Measurements from ENCODE around the gene SPTBN1. TPM values are rescaled to one million over a fixed set of nuclear protein-coding genes. Genes with fewer than 3 reads are reported as not detected.
A peak's percentile ranks its signal among the peaks of the same experiment; 100 is the strongest.
"Not testable (repeated sequence)": the region's sequence is repeated elsewhere in the genome, so short reads cannot be mapped to it uniquely, and the experiment has no call there.

Gene SPTBN1
- total RNA-seq, 1 experiment from 2014 or later: 154 TPM

DNA sequence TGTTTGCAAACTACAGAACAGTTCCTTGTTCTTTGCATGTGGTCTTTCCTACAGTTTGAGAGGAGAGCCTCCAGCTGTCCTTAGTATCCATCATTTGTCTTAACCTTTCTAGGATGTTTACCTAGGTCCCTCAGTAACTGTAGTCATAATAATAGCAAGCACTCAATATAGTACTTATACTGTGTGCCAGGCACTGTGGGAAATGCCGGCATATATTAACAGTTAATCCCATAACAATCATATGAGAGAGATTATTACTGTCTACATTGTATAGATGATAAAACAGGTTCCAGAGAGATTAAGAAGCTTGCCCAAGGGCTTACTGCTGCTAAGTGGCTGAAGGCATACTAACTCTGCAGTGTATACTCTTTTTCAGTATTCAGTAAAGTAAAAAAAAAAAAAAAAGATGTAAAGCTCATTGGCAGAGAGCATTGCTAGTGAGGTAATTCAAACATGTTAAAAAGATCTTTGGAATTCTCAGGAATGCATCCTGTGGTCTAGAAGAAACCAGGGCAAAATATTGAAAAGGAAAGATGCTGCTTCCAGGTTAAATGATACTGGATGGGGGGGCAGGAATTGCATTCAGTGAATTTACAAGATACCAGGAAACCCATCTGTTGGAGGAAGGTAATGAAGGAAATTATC, 72.3 kb downstream of the SPTBN1 start:
- DNase-seq (ENCODE audit: low read depth): no peak

DNA sequence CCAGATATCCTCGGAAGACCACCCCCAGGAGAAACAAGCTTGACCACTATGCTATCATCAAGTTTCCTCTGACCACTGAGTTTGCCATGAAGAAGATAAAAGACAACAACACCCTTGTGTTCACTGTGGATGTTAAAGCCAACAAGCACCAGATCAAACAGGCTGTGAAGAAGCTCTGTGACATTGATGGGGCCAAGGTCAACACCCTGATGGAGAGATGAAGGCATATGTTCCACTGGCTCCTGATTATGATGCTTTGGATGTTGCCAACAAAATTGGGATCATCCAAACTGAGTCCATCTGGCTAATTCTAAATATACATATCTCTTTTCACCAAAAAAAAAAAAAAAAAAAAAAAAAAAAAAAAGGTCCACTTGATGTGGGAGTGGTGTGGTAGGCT, 73.4 kb downstream of the SPTBN1 start:
- DNase-seq (ENCODE audit: low read depth): not testable (repeated sequence)

DNA sequence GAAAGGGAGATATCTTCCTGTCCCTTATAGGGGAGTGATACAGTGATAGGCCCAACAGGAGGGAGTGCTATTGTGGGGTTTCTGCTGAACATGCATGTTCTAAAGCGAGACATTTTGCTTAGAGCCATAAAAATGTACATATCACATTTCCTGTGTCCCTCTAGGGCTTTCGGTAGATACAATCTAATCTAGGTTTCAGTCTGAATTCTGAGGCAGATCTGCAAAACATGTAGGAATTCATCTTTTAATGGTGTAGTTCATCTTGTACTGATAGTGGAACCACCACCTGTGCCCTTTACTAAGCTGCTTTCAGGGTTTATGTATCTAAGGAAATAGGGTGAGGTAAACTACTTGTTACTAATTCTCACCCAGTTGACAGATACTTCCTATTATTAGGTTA, 73.8 kb downstream of the SPTBN1 start:
- no peak for DNase-seq (ENCODE audit: low read depth)

DNA sequence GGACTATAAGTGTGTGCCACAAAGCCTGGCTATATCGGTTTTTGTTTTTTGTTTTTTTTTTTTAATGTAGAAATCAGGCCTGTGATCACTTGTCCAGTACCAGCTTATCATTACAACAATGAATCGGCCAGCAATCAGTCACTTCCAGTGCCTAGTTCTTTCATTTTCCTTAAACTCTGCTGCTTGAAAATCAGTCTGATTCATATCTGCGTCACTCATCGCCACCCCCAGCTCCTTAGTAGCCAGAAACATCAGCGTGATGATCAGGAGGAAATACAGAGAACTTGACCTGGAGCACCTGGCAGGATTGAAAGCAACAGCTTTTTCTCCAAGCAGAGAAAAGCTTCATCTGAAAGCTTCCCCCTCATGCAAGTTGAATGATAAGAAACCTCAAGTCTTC, 75.4 kb downstream of the SPTBN1 start:
- DNase-seq (ENCODE audit: low read depth): peak; percentile 74

DNA sequence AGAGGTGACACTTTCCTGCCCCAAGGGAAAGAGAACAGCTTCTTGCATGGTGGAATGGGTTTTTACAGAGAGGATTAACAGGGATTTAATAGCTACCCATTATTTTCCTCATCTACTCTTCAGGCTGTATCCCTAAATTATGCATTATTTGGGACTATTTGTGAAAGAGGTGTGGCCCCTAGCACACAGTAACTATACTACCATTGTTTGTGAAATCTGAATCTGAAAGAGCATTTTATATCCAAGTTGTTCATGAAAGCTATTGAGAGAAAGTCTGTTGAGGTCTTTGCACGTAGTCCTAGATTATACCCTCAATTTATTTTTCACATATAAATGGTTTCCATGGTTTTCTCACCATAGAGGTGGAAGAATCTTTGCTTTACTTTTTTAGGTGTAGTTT, 78.1 kb downstream of the SPTBN1 start:
- DNase-seq (ENCODE audit: low read depth): no peak

DNA sequence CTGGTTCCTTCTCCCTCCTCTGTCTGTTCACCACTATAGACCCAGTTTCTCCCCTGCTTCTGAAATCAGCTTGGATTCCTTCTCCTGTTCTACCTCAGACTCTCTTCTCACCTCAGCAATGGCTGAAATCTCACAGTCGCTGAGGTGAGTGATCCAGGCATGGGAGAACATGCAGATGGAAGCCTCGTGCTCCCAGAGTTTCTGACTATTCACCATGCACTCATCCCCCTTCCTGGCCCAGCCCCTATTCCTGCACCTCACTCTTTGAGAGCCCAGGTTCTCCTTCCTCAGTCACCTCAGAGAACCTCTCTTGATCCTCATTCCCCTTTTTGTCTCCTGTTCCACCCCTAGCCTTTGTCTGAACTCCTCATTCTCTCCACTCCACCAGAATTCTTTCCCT, 78.5 kb downstream of the SPTBN1 start:
- no peak for DNase-seq (ENCODE audit: low read depth)

DNA sequence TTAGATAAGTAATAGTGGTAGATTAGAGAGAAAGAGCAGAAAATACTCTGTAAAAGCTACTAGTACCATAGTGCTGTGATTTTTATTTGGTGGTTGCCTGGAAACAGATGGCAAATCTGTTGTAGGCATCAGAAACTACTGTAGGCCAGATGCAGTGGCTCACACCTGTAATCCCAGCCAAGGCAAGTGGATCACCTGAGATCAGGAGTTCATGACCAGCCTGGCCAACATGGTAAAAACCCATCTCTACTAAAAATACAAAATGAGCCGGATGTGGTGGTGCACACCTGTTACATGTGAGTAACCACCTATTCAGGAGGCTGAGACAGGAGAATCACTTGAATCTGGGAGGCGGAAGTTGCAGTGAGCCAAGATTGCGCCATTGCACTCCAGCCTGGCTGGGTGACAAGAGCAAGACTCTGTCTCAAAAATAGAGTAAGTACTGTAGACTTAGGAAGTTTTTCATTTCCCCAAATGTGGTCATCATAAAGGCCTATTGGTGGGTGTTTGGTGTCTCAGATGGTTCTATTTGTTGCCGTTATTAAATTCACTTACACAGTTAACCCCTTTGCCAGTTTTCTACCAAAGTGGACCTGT, 79.6 kb downstream of the SPTBN1 start:
- no peak for DNase-seq (ENCODE audit: low read depth)

DNA sequence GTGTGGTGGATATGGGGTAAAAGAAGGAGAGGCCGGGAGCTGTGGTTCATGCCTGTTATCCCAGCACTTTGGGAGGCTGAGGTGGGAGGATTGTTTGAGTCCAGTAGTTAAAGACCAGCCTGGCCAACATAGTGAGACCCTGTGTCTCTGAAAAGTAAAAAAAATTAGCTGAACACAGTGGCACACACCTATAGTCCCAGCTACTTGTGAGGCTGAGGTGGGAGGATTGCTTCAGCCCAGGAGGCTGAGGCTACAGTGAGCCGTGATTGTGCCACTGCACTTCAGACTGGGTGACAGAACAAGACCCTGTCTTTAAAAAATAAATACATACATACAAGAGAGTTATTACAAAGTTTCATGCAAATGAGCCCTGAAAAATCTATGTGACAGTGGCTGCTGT, 80.6 kb downstream of the SPTBN1 start:
- DNase-seq (ENCODE audit: low read depth): no peak

DNA sequence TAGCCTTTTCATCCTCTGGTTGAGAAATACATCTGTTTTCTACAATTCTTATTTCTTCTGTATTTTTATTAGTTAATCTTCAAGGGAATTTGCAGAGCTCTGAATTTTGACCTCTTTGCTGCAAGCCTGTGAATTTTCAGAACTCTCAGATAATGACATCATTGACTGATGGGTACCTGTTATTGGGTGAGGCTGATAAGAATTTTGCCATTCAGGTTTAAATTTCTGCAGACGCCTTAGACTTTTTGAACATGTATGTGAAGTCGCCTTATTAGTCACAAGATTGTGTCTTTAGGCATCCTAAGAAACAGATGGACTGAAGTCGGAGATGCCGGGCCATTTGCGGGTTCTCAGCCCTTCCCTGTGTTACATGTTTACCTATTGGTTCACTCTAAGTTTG, 82.4 kb downstream of the SPTBN1 start:
- DNase-seq (ENCODE audit: low read depth): no peak

DNA sequence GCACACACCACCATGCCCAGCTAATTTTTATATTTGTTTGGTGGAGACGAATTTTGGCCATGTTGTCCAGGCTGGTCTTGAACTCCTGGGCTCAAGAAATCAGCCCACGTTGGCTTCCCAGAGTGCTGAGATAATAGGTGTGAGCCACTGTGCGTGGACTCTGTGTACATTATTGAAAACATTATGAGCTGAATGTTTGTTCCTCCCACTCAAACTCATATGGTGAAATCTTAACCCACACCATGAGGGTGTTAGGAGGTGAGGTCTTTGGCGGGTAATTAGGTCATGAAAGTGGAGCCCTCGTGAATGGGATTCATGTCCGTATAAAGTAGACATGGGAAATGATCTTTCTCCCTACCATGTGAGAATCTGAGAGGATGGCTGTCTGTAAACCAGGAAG, 83.6 kb downstream of the SPTBN1 start:
- no peak for DNase-seq (ENCODE audit: low read depth)

DNA sequence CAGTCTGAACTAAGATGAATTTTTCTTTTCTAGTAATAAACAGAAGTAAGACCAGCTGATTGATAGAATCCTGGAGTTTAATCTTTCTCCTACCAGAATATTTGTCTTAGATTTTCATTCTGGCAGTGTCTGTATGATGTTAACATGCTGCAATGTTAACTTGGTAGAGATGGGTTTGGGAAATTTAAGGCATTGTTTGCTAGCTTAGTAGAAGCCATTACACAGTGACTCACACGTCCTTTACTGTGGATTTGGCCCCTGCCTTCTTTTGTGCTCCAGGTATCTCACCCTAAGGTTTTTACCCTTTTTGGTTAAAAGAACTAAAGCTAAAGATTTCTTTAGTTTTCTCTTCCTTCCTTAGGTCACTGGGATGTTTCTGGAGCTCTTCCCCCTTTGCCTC, 84.1 kb downstream of the SPTBN1 start:
- DNase-seq (ENCODE audit: low read depth): no peak

DNA sequence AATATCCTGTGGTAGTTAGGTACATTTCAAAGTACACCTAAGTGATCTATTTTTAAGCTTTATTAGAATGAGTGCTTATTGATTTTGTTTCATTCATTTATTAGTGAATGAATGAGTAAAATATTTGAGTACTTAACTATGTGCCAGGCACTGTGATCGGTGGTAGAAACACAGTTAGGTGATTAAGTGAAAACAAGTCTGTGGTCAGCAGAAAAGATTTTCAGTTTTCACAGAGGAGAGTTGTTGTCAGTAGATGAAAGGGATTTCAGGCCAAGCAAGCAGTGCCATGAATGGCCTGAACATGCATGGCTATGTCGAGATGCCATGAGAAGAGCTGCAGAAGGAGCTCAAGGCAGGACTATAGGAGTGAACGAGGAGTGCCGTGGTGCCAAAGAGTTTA, 85.9 kb downstream of the SPTBN1 start:
- DNase-seq (ENCODE audit: low read depth): no peak

DNA sequence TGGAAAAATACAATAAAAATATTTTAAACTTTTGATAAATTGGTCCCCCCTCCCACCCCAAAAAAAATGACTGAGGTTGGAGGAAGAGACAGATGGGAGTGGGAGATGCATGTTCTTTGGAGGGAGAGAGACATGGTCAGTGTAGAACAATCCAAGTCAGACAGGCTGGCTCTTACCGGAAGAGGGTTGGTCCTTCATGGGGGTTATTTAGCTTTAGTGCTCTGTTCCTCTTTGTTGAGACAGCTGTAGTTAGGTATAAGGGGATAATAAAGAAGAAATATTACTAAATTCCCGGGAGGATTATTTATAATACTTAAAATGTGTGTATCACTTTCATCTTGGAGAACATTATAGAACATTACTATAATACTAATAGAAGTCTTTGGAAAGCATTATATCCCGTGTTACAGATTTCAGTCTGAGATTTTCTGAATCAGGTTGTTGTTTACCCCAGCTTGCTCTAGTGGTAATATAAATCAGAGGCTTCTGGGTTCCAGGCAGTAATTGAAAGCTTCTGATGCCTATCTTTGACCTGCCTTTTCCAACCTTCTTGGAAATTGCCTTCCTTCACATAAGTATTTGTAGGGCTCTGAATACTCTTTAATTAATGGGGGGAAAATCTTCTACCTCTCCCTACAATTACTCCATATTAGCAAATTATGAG, 87.7 kb downstream of the SPTBN1 start:
- DNase-seq (ENCODE audit: low read depth): no peak

DNA sequence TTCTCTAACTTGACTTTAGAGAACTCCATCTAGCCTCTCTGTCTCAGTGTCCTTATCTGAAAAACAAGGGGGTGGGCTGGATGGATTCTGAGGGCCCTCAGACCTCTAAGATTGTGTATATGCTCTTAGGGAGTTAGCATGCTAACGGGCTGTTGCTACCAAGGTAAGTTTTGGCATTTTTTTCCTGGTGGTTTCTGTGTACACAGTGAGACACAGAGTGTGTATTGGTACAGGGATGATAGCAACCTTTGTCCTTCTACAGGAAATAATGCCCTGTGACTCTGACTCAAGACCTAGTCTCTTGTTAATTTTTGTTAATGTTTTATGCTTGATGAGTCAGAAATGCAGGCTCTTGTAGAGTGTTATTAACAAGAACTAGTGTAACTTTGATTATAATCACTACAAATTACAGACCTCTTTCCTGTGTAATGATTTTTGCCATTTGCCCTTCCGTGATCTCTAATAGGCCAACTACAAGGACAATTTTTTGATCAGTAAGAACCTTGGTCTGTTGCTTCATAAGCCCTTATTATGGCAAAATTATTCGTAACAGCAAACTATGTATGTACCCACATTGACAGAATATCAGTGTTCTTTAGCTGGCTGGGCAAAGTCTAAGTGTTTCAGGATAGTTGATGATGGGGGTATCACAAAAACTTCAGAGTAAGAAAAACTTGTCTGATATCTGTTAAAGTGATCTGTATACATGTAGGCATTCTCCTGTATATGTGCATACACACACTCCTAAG, 89.7 kb downstream of the SPTBN1 start:
- peak; percentile 65 for DNase-seq (ENCODE audit: low read depth)

DNA sequence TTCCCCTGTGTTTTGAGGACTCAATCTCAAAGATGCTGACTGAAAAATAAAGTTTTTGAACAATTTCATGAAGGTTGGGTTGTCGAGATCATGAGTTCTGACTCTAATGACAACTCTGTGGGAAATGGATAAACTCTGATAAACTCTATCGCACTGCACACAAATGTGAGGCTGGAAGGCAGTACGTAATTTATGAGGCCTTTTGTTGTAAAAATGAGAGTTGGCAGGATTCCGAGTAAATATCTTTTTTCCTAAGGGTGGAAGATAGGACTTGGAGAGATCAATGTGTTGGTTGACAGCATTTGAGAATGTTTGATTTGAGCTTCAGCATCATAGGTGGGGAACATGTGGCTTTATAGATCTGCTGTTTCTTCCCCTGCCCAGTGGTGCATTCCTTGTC, 90.4 kb downstream of the SPTBN1 start:
- no peak for DNase-seq (ENCODE audit: low read depth)

DNA sequence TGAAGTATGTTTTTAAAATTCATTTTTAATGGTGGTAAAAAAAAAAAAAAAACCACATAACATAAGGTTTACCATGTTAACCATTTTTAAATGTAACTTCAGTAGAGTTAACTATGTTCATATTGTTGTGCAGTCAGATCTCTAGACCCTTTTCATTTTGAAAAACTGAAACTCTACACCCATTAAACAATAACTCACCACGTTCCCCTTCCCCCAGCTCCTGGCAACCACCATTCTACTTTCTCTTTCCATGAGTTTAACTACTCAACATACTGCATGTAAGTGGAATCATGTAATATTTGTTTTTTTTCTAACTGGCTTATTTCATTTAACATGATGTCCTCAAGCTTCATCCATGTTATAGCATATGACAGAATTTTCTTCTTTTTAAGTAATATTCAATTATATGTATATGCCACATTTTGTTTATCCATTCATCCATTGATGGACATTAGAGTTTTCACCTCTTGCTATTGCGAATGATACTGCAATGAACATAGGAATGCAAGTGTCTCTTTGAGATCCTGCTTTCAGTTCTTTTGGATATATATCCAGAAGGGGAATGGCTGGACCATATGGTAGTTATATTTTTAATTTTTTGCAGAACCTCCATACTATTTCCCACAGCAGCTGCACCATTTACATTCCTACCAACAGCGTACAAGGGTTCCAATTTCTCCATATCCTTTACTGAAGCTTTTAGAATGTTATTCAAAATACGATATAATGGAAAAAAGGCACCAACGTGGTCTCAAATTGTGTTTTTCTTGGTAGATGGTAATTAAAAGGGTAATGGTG, 91.0 kb downstream of the SPTBN1 start:
- DNase-seq (ENCODE audit: low read depth): peak; percentile 26

DNA sequence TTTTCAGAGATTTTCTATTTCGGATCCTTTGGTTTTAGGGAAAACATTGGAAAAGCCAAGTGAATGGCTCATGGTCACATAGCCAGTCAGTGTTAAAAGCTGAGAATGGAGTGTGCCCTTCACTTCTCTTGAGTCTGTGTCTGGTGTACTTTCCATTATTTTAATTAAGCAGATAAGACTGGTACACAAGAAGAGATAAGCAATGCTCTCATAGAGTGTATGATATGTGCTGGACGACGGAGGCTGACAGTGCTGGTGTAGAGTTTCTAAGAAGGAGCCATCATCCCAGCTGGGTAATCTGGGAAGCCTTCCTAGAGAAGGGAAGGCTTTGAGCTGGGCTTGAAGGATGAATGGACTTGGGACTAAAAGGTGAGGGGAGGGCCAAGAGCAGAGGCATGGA, 93.3 kb downstream of the SPTBN1 start:
- DNase-seq (ENCODE audit: low read depth): no peak

DNA sequence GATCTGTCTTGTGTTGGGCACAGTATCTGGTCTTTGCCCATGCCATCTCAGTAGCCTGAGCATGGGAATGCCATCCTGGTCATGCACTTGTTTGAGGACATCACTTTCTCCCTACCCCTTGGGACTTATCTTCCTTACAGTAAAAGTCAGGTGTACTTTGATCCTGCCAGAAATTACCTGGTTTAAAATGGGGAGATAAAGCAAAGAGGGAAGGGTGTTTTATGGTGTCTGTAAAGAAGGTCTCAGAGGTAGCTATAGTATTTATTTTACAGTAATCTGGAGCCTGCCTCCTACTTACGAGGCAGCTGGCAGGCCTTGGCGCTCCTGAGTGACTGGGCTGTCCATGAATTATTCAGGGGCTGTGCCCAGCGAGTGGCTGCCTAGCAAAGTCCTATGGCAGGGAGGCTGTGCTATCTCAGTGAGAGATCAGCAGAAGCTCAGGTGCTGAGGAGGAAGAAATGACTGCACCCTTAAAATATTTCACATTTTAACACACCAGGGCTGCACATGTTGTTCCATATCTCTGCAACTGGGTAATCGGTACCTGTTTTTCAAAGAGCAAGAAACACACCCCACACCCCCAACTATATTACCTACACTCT, 93.9 kb downstream of the SPTBN1 start:
- DNase-seq (ENCODE audit: low read depth): no peak

DNA sequence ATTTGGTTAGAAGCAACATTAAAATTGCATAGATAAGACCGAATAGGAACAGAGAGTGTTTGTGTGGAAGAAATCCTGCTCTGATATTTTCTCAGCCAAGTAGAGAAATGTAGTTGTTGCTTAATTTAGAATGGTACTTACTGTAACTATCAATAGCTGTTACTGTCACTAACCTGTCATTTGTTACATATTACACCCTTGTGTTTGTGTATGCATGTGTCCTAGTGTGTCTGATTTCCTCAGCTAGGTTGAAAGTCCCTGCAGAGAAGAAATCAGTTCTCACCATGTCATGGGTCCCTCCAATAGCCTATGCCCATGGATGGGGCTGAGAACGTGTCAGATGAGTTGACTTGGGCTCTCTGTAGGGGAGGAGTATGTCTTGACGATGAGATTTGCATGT, 94.4 kb downstream of the SPTBN1 start:
- no peak for DNase-seq (ENCODE audit: low read depth)

DNA sequence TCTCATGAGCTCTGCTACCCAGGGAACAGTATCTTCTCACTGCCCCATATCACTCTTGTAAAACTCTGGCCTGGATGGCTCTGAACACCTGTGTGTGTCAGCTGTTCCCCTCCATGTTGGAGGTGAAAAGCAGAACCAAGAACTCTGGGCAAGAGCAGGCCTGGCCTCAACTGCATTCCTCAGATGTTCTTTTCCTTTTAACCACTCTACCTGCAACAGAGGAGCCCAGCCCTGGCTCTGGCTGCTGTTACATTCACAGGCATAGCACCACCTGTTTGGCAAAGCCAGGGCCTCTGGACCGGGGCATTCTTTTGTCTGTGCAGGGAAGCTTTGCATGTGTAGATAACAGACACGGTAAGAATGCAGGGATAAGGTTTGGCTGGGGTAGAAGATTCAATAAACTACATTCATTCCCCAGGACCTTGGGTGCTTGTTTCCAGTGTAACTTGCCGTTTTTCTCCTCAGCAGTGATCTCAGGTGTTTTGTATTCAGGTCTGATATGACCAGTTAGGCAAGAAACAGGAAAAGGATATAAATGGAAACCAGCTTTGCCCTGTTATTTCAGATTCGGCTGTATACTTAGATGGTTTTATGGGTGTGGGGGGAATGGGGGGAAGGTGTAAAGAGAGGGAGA, 95.1 kb downstream of the SPTBN1 start:
- DNase-seq (ENCODE audit: low read depth): no peak

DNA sequence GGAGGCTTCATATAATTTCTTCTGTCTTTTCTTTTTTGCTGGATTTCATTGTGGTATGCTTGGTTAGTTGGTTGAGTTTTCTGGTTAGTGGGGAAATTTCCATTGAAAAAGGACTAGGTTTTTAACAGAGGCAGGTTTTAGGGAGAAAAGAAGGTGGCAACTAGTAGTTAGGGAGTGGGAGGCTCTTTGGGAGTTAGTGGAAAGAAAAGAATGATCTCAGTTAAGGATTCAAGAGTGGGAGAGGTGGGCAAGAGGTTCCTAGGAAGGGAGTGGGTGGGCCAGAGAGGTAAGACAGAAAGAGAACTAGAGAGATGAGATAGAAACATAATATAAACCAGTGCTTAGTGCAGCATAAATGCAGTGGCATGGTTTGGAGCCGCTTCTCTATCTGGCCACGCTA, 96.9 kb downstream of the SPTBN1 start:
- DNase-seq (ENCODE audit: low read depth): no peak

Data from Daoy (cell line).